ENCODE data around the gene PFKFB2.

DNA sequence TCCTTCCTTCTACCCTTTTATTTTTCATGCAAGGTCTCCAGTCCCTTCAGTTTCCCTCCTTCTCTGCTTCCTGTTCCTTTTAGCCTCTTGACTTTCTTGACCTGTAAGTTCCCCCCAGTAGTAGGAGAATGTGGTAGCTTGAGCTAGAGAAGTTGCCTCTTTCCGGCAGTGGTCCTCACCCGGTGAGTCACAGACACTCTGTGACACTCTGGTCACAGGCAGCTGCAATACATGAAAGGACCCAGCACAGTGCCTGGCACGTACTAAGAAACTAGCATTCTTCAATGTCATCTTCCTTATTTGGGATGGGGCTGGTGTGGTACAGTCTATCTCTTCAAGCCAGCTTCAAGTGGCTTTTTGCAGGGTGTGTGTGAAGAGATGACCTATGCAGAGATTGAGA, 16.0 kb downstream of the PFKFB2 start:
- TF ChIP-seq, protein P1, sequence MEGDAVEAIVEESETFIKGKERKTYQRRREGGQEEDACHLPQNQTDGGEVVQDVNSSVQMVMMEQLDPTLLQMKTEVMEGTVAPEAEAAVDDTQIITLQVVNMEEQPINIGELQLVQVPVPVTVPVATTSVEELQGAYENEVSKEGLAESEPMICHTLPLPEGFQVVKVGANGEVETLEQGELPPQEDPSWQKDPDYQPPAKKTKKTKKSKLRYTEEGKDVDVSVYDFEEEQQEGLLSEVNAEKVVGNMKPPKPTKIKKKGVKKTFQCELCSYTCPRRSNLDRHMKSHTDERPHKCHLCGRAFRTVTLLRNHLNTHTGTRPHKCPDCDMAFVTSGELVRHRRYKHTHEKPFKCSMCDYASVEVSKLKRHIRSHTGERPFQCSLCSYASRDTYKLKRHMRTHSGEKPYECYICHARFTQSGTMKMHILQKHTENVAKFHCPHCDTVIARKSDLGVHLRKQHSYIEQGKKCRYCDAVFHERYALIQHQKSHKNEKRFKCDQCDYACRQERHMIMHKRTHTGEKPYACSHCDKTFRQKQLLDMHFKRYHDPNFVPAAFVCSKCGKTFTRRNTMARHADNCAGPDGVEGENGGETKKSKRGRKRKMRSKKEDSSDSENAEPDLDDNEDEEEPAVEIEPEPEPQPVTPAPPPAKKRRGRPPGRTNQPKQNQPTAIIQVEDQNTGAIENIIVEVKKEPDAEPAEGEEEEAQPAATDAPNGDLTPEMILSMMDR (IDR thresholded peaks at IDR 0.05): no peak
- no peak for TF ChIP-seq EZH2 (IDR thresholded peaks at IDR 0.05)
- no peak for TF ChIP-seq EZH2phosphoT487 (IDR thresholded peaks at IDR 0.05)

Measured in neural progenitor cell (in vitro differentiated cells).